Stimulated activated CD4-positive, alpha-beta T cell treated with anti-CD3 and anti-CD28 coated beads, Interleukin-1b, Interleukin-23, amount 100 ng/mL, for 24 hours (primary cell): Measurements from ENCODE around the gene DCP1B.

Experiments used
- DNase-seq, 4 experiments: peaks; one replicate each; pipeline ENCODE4 v3.0.0-alpha.2; 2020; ENCODE audit warnings: low read depth in 4 of 4, low spot score in 1 of 4

DCP1B gene

DNA sequence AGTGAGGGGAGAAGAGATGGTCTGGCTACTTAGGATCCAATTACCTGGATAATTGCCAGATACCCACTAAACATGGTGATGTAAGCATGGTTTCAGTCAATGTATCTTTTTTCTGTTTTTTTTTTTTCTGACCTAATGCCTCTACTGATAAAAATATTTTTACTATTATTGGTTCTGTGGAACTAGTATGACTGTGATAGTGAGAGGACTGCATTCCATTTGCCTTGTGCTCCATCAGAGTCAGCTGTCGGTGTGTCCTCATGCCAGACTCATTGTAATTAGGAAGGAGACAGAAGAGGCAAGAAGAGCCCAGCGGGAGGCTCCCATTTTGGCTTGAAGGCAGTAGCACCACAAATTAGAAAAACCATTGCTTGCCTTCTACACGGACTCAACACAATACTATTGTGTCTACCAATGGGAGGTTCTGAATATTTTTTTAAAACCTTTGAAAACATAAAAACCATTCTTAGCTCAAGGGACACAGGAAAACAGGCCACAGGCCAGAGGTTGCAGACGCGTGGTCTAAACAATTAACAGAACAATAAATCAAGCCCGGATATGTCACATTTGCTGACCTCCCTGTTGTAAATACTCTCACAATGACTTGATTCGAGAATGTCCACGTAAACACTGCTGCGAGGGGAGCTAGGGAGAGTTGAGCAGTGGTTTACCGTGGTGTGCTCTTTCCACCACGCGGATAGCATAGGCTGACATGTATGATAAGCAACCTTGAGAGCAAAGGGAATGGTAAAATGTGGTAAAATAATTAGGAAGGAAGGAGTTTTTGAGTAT lies 13.5 kb upstream of the DCP1B start:
- DNase-seq: no peak

DNA sequence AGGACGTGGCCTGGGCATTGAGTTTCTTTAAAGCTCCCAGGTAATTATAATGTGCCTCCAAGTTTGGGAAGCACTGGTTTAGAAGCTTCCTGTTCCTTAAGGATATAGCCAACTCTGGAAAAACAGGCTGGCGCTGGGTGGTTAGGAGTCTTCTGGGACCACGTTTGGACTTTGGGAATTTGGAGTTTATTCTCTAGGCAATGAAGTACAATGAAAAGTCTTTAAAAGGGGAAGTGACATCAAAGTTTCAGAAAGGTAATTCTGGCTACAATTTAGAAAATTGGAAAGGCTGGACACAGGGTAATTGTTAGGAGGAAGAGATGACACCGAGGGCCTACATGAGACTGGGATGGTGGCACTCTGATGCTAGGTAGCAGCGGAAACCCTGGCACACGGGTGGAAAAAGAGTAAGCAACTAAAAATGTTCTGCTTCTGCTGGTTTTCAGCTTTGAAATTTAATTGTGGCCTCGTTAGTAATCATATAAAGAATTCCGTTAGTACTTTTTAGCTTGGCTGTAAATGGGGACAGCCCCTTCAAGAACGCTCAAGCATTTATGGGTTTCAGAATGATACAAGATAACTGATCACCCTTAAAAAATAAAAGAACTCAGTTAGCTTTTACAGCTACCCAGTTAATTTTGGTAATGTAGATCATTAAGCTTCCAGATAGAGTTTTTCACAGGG lies 12.7 kb upstream of the DCP1B start:
- DNase-seq: no peak

DNA sequence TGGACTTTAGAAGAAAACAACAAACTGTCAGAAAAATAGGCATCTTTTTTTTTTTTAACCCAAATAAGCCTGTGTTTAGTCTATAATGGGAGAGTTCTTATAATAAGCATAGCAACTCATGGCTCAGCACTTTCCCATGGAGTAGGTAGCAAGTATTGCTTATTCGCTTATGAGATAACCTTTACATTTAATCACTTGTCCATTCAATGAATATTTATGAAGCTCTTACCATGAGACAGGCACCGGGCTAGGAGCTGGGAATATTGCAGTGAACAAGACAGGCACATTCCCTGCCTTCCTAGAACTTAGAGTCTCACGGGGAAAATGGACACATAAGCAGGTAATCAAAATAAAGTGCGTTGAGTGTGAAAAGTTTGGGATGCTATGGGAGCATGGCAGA lies 10.0 kb upstream of the DCP1B start:
- DNase-seq: no peak

DNA sequence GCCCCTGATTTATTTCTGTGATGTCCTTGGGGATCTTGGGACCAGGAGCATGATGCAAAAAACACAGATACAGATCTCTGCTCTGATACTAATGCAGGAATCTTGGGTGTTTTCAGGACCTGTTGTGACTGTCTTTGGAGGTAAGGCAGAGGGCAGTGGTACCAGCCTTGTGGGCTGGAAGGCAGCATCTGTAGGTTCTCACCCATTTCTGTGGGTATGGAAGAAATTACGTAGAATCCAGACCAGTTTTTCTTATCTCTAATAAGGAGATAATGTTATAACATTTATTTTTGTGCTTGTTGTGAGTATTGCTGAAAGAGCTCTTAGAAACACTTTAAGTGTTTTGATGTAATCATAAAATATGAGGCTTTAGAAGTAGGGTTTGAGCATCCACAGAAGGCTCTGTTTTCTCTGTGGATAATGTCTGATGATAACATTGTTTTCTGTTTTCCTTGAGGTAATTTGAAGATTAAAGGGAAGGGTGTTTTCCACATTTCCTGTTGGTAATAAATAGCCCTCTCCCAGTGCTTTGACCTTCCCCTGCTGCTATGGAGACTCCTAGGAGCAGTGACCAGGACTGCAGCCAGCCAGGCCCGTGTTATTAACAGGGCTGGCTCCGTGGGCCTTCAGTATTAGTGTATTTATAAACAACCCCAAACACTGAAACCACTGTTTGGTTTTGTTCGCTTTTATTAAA lies 9.4 kb upstream of the DCP1B start:
- no peak for DNase-seq

DNA sequence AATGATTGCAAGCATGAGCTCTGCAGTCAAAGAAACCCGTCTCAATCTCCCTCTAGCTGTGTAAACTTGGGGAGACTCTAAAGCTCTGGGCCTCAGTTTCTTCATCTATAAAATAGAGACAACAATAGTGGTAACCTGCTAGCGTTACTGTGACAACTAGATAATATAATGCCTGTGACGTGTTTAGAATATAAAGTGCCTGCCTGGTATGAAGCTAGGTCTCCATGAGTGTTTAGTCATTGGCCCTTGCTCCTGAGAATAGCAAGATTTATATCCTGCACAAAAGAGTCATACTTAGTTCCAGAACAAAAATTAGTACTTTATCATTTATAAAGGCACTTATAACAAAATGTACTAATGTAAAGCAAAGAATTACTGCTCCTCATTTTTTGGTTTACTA lies 8.8 kb upstream of the DCP1B start:
- DNase-seq: no peak

DNA sequence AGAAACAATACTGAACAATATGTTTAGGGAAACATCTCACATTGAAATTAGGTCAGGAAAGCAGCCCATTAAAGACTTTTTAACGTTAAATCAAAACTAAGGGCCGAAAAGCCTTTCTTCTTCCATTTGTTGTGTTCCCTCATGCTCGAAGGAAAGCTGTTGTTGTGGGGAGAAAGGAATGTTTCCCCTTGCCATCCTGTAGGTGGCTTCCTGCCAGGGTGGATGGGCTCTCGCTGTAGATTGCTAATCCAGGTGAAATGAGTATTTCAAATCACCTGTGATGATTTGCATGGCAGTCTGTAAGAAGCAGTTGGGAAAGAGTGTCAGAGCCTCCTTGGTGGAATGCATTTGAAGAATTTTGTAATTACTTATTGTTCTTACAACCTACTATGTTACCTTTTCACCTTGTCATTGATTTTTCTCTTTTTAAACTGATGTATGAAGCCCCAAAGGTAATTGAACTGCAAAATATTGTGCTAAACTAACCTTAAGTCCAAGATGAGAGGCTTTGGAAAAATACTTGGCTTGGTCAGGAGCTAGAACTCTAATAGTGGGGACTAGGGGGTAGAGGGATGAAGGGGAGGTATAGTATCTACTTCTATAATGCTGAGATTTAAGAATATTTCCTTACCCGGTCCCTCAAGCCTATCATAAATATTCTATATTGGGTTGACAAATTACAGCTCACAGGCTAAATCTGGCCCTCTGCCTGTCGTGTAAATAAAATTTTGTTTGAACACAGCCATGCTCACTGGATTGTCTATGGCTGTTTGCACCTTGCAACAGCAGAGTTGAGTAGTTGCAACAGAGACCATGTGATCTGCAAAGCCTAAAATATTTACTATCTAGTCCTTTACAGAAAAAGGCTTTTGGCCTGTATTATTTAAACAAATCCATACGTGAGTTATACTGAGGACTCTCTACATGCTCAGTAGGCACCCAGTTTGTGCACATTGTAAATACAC lies 7.7 kb upstream of the DCP1B start:
- no peak for DNase-seq

DNA sequence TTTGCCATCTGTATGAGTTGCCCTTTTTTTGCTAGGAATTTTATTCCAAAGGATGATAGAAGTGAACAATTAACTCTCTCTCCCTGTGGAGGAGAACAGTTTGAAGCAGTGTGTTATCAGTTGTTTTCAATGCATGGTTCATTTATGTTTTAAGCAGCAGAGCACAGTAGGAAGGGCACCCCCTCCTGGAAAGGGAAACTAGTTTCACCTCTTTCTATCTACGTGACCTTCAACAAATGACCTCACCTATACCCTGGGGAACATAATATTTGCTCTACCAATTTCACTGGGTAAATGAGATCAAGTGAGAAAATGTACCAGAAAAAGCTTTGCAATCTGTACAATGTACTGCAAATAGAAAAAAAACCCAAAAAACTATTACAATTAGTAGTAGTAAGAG lies 5.4 kb upstream of the DCP1B start:
- no peak for DNase-seq

DNA sequence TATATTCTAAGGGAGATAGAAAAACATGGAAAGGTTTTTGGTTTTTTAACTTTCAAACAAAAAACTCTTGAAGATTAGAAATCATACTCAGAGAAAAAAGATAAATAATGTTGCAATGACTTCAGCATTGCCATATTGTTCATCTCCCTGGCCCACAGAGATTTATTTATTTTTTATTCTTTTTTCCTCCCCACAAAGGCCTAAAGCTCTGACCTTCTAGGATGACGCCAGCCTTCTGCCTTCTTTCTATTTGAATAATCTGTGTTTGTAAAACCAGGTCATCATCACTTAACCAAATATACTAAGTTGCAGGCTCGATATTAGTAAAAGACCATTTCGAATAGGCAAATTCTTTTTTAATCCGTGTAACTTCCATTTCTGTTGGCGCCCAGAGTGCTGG lies 4.4 kb upstream of the DCP1B start:
- no peak for DNase-seq

DNA sequence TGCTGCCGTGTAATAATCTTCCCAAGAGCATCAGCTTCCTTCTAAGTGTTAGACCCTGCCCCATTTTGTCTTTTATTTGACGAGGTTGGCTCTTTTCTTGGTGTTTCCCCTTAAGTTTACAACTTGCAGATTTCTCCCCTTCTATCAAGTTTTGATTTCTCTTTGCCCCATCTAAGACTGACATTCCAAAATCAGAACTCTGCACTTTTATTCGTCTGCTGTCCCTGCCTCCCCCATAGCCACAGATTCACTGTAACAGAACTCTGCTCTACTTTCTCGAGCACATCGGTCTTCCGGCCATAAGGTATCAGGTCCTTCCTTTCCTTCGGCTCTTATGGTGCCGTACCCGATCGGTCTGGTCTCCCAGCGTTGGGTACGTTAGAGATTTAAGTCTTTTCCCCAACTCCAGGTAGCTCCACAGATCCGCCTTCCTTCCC lies 563 bp downstream of the DCP1B start:
- no peak for DNase-seq

DNA sequence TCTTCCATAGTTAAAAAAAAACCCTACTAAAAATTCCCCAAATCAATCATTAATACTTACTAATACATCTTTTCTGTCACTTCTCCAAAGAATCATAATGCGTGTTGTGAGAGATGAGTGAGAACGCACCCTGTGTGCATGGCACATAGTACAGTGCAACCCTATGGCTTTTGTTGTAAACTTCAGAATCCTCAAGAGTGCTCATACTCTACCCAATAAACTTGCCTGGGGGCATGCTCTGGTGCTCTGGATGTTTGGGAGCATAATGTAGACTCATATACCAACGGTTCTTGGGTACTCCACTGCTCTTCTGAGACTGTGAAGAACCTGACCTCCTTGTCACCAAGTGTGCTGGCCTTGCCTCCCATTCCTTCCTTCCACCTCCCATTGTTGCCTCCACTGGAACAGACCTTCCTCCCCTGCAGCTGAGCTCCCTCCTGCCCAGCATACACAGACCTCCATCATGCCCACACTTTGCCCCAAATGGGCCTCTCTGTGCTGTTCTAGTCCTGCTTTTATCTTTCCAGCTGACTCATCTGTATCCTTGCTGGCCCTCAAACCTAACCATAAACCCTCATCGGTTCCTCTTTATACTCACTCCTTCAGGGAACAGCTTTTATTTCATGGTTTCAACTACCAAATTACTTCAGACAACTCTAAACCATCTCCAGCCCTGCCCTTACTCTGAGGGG lies 8.9 kb downstream of the DCP1B start:
- no peak for DNase-seq

DNA sequence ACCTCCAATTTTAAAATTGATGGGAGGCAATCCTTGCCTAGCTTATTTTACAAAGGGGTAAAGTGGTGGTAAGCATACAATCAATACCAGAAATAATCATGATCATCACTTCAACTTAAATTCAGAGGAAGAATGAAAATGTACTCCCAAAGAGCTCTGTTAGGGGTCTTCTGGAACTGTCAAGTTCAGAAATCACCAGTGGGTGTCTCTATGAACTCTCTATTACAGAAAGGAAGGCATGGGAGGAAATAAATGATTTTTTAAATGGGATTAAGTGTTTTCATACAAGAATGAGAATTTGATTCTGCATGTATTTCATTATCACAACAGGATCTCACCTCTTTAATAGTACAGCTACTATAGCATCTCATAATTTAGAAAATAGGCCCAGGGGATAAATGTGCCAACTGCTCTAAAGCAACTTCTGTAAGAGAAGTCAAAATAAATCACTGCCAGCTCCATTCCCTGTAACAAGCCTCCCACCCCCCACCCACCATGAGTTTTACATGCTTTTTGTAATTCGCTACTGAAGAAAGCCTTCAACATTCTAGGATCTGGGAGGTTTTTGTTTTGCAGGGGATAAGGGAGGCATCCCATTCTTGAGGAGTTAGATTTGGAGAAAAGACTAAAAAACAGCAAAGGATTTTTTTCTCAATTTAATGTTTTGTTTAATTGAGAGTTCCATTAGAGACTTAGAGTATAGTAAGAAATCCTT lies 9.7 kb downstream of the DCP1B start:
- no peak for DNase-seq

DNA sequence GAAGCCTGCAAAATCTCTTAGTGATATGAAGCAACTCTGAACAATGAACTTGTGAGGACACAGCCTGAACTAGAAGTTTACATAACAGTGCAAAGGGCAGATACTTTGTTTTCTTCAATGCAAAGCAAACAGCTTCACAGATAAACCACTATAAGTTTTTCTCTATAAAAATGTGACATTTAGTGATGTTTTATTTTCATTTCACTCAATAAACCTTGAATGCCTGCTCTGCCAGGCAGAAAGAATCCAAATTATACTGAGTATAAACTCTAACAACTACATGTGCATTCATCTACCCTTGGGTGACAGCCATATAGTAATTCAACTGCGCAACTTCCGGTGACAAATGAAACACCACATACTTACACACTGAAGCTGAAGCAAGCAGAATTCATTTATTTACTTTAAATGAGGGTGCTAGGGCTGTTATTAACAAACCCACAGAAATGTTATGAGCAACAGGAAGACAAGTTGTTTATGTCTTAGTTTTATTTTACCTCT lies 10.3 kb downstream of the DCP1B start:
- no peak for DNase-seq

DNA sequence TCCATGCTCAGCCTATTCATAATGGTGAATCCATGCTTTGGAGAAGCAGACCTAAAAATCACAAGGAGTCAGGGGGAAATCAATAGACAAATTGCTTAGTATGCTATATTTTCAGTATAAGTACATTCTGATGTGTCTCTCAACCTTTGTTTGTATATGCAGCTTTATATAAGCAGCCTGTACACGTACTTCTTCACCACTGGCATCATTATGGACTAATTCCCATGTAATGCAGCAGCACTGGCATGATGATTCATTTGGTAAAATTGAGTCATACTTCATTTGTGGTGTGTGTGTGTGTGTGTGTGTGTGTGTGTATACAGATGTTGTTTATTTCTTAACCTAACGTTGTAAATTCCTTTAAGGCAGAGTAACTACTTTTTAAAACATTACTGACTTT lies 10.9 kb downstream of the DCP1B start:
- DNase-seq: no peak

DNA sequence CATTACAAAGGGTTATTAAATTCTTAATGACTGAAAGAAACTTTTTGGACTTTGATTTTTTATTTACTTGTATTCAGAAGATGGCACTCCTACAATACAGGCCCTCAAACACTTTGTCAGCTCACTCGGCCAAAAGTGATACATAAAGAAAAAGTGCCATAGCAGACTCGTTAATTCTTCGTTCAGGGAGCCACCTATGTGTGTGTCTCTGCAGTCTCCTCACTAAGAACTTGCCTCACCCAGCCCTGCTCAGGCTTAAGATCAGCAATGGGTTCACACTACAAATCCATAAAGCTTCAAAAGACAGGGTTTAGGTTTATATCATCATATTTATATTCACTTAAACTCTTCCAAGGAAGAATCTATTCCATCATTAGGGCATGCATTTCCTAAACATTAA lies 11.5 kb downstream of the DCP1B start:
- no peak for DNase-seq

DNA sequence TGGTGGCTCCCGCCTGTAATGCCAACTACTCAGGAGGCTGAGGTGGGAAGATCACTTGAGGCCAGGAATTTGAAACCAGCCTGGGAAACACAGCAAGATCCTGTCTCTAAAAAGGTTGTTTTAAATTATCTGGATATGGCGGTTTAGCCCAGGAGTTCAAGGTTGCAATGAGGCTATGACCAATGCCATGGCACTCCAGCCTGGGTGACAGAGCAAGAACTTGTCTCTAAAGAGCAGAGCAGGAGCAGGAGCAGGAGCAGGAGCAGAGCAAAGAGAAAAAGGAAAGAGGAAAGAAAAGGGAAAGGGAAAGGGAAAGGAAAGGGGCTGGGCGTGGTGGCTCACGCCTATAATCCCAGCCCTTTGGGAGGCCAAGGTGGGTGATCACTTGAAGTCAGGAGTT lies 15.1 kb downstream of the DCP1B start:
- no peak for DNase-seq

DNA sequence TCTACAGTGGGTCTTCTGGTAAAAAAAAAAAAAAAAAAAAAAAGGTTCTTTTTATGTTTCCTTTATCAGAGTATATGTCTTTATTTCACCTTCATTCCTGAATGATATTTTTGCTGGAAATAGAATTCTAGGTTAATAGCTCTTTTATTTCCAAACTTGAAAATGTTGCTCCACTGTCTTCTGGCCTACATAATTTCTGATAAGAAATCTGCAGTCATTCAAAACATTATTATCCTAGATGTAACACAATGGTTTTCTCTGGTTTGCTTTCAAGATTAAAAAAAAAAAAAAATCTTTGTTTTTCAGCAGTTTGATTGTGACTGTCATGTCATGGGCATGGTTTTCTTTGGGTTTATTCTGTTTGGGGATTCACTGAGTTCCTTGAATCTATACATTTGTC lies 19.5 kb downstream of the DCP1B start:
- DNase-seq: no peak

DNA sequence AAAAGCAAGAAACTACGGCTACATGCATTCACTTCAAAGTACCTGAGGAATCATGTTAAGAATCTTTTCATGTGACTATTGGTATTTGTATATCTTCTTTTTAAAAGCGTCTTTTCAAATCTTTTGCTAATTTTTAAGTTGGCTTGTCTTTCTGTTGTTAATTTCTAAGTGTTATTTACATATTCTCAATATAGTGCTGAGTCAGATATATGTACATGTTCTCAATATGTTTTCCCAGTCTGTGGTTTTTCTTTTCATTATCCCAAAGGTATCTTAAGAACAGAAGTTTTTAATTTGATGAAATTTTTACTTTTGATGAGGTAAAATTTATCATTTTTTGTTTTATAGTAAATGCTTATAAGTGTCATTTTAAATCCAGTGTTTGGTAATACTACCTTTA lies 24.0 kb downstream of the DCP1B start:
- DNase-seq: no peak

DNA sequence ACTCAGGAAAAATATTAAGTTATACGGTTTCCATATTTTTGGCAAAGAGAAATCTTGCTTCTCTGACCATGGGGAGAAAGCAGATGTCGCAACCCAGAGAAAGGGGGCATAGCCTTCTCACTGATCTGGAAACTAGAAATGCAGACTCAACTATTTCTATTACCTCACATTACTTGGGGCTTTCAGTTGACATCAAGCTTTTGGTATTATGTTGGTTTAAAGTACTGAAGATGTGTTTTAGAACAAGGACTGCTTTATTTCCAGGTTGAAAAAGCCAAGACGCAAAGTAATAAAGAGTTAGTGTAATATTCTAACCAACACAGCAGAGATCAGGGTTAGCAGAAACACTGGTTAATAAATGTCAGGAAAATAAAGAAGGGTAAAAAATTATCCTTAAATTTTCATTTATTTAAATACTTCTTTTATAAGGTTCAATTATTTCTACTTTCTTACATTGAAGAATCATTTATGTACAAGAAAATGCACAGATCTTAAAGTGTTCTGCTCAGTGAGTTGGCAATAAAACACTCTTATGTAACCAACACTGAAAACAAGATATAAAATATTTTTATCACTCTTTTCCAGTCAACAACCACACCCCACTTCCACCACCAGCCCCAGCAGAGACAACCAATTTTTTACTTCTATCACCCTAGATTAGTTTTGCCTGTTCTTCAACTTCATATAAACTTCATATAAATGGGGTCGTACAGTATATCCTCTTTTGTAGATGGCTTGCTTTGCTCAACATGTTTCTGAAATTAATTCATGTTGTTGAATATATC lies 26.0 kb downstream of the DCP1B start:
- no peak for DNase-seq

DNA sequence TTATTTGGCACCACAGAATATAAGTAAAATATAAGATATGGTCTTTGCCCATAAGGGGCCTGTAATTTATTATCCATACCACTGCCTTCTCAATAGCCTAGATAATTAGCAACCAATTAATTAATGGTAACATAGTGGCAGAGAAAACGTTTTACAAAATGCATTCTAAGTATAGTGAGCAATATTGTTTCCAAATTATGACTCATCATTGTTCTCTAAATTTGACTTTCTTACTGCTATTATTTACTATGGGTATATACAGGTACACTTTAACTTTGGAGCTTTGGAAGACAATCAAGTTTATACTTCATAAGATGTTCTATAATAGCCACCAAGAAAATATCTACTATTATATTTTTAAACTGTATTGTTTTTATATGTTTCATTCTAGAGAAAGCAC lies 26.7 kb downstream of the DCP1B start:
- no peak for DNase-seq
